Keratinocyte (primary cell): ENCODE measurements around the gene LMO2.

Experiments used
- CTCF ChIP-seq, 3 experiments: IDR thresholded peaks in 1 of 3; conservative IDR thresholded peaks in 1 of 3; optimal IDR thresholded peaks in 1 of 3; 2 replicates in 2 of 3; 3 replicates in 1 of 3; pipeline versions ENCODE3 to v1.5.1; 2011; ENCODE audit warnings: low read length in 3 of 3, mild to moderate bottlenecking in 3 of 3, moderate library complexity in 2 of 3, control low read depth in 1 of 3, inconsistent platforms in 1 of 3; ENCODE audit not compliant: insufficient read depth in 2 of 3; ENCODE audit errors: extremely low read depth in 1 of 3
- EZH2 ChIP-seq: IDR thresholded peaks from one replicate; pipeline ENCODE4 v1.6.1; 2012; ENCODE audit warnings: inconsistent platforms, mild to moderate bottlenecking, low read length, moderate library complexity

DNA sequence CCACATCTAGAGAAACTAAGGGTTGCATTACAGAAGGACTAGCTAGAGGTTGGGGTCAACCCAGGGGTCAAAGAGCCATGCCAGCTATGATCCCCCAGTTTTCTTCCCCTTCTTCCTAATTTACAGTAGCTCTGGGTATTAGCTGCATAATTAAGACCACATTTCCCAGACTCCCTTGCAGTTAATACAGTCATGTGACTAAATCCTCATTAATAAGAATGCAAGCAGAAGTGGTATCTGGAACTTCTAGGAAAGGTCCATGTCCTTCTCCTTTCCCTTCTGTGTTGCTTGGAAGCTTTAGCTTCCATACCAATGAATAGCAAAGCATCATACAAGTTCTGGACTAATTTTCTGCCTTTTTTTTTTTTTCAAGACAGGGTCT, 19.1 kb upstream of the LMO2 start:
- TF ChIP-seq CTCF (optimal IDR thresholded peaks at IDR 0.05 in 1 of 3, IDR thresholded peaks at IDR 0.05 in 1 of 3, conservative IDR thresholded peaks at IDR 0.05 in 1 of 3; ENCODE audit: extremely low read depth in 1 of 3, insufficient read depth in 2 of 3, low read length in 3 of 3) (no peak), EZH2 (no peak)
